Loucy (cell line): ENCODE measurements around the gene NAT16.

Experiments
- H2AFZ ChIP-seq: fragments of 200-600 bp; sonication (generic); 2 replicates; pipeline ENCODE4 v1.6.0; 2016; ENCODE audit warnings: antibody characterized with exemption, mild to moderate bottlenecking, low read length, moderate library complexity
- H3F3A ChIP-seq: fragments of 200-600 bp; 2 replicates; pipeline ENCODE4 v1.6.0; 2016; ENCODE audit warnings: antibody characterized with exemption, low read depth, mild to moderate bottlenecking
- H3K27me3 ChIP-seq: fragments of 200-600 bp; sonication (generic); 2 replicates; pipeline ENCODE4 v1.6.1; 2014; ENCODE audit warnings: low read length, mild to moderate bottlenecking; ENCODE audit not compliant: insufficient read depth, poor library complexity, severe bottlenecking
- H3K36me3 ChIP-seq: fragments of 200-600 bp; sonication (generic); 2 replicates; pipeline ENCODE4 v1.6.1; 2016; ENCODE audit warnings: low read length; ENCODE audit not compliant: insufficient read depth
- H3K4me1 ChIP-seq: fragments of 200-600 bp; sonication (generic); 2 replicates; pipeline ENCODE4 v1.5.1; 2014; ENCODE audit warnings: low read length, mild to moderate bottlenecking; ENCODE audit not compliant: insufficient read depth, poor library complexity, severe bottlenecking
- H3K4me2 ChIP-seq: fragments of 200-600 bp; sonication (generic); 2 replicates; pipeline ENCODE4 v1.6.0; 2014; ENCODE audit warnings: antibody characterized with exemption, low read length, low read depth, mild to moderate bottlenecking; ENCODE audit not compliant: poor library complexity, severe bottlenecking
- H3K4me3 ChIP-seq: fragments of 200-600 bp; sonication (generic); 2 replicates; pipeline ENCODE4 v1.5.1; 2014; ENCODE audit warnings: low read length, mild to moderate bottlenecking, mixed read lengths; ENCODE audit not compliant: poor library complexity, severe bottlenecking
- H3K79me2 ChIP-seq: fragments of 200-600 bp; sonication (generic); 2 replicates; pipeline ENCODE4 v1.6.1; 2014; ENCODE audit warnings: low read length; ENCODE audit not compliant: insufficient read depth
- H3K9ac ChIP-seq: fragments of 200-600 bp; sonication (generic); 2 replicates; pipeline ENCODE4 v1.6.0; 2014; ENCODE audit warnings: mild to moderate bottlenecking, low read depth, low read length, moderate library complexity; ENCODE audit not compliant: poor library complexity, severe bottlenecking
- H3K9me2 ChIP-seq: fragments of 200-600 bp; sonication (generic); replicated peaks from 2 replicates; pipeline ENCODE4 v1.6.1; 2016; ENCODE audit warnings: low read depth, low read length, mixed read lengths
- H3K9me3 ChIP-seq: fragments of 200-600 bp; sonication (generic); 2 replicates; pipeline ENCODE4 v1.6.1; 2014; ENCODE audit warnings: mild to moderate bottlenecking, antibody characterized with exemption, low read length, low read depth; ENCODE audit not compliant: insufficient read depth
- H4K20me1 ChIP-seq: fragments of 200-600 bp; sonication (generic); 2 replicates; pipeline ENCODE4 v1.6.0; 2014; ENCODE audit warnings: antibody characterized with exemption, low read length, mild to moderate bottlenecking; ENCODE audit not compliant: insufficient read depth, poor library complexity, severe bottlenecking
- CTCF ChIP-seq: fragments of 200-600 bp; sonication (generic); conservative IDR thresholded peaks from 2 replicates; pipeline ENCODE4 v1.5.1; 2014; ENCODE audit warnings: mild to moderate bottlenecking, antibody characterized with exemption, low read length
- EZH2phosphoT487 ChIP-seq: fragments of 200-600 bp; IDR thresholded peaks from 2 replicates; pipeline ENCODE4 v1.6.1; 2018; ENCODE audit warnings: antibody characterized with exemption, mild to moderate bottlenecking, moderate library complexity, borderline replicate concordance

The NAT16 gene

GRCh38 chr7:101186194-101186593 lies 6.1 kb upstream of the NAT16 start:
- no peaks in the 10 kb centered on the region for H3K9me3 ChIP-seq
- no peak overlapping the region for H3K4me3 ChIP-seq
- no peak overlapping the region for H2AFZ ChIP-seq
- H3K4me1 ChIP-seq, result no peaks in the 10 kb centered on the region
- no peaks in the 10 kb centered on the region for H3K27me3 ChIP-seq
- H3F3A ChIP-seq, result no peaks in the 10 kb centered on the region
- H3K4me2 ChIP-seq, result no peak overlapping the region
- TF ChIP-seq CTCF (no peak), EZH2phosphoT487 (no peak)
- H3K9me2 ChIP-seq, result no peaks in the 10 kb centered on the region
- no peaks in the 10 kb centered on the region for H4K20me1 ChIP-seq
- no peaks in the 10 kb centered on the region for H3K36me3 ChIP-seq
- H3K79me2 ChIP-seq, result no peaks in the 10 kb centered on the region
- H3K9ac ChIP-seq, result no peak overlapping the region

GRCh38 chr7:101185258-101185839 lies 5.3 kb upstream of the NAT16 start:
- Histone ChIP-seq H4K20me1 (no peaks in the 10 kb centered on the region), H3K9ac (no peak overlapping the region), H3K27me3 (no peaks in the 10 kb centered on the region), H3K4me2 (no peak overlapping the region), H3K79me2 (no peaks in the 10 kb centered on the region), H3K9me2 (no peaks in the 10 kb centered on the region), H2AFZ (no peak overlapping the region), H3K4me1 (no peaks in the 10 kb centered on the region), H3K36me3 (no peaks in the 10 kb centered on the region), H3F3A (no peaks in the 10 kb centered on the region), H3K9me3 (no peaks in the 10 kb centered on the region), H3K4me3 (no peak overlapping the region)
- no peak for TF ChIP-seq CTCF
- TF ChIP-seq EZH2phosphoT487, result no peak

GRCh38 chr7:101179713-101180112 lies 380 bp downstream of the NAT16 start:
- no peak overlapping the region for H2AFZ ChIP-seq
- H3K27me3 ChIP-seq, result no peaks in the 10 kb centered on the region
- H3K4me1 ChIP-seq, result no peaks in the 10 kb centered on the region
- H3K9ac ChIP-seq, result no peak overlapping the region
- H3K9me3 ChIP-seq, result no peaks in the 10 kb centered on the region
- no peak overlapping the region for H3K4me3 ChIP-seq
- no peaks in the 10 kb centered on the region for H4K20me1 ChIP-seq
- no peaks in the 10 kb centered on the region for H3K79me2 ChIP-seq
- no peaks in the 10 kb centered on the region for H3K36me3 ChIP-seq
- no peaks in the 10 kb centered on the region for H3F3A ChIP-seq
- no peaks in the 10 kb centered on the region for H3K9me2 ChIP-seq
- no peak overlapping the region for H3K4me2 ChIP-seq
- TF ChIP-seq CTCF (no peak), EZH2phosphoT487 (no peak)
